ENCODE measurements around the gene LPGAT1.
A peak's percentile ranks its signal among the peaks of the same experiment; 100 is the strongest.

- TF ChIP-seq CTCF (IDR thresholded peaks at IDR 0.05) (peak in 1 of 12 donors; percentile 7), POLR2A (IDR thresholded peaks at IDR 0.05) (no peak)
Observed at GRCh38 chr1:211829343-211830054, 1.1 kb downstream of the LPGAT1 start.

All from heart left ventricle (tissue), 13 donors.